HepG2 (cell line): ENCODE data around the gene TMEM132E. TPM values are rescaled to one million over a fixed set of nuclear protein-coding genes. Genes with fewer than 3 reads are reported as not detected.

Experiments
- ATAC-seq: fragments of 200-7000 bp; cut with Tn5 transposase; 3 replicates; pipeline ENCODE4 v1.9.1; 2020; ENCODE audit warnings: mild to moderate bottlenecking, moderate library complexity
- BruUV-seq: library from RNA; stranded (reverse); fragments of 400-500 nt; replicated peaks from 2 replicates; lab custom pipeline; 2021; lab: Mats Ljungman, UMichigan
- CTCF ChIA-PET: fragments of 300-600 bp; formaldehyde crosslinking; extraction: SDS; loops from one replicate; lab custom pipeline; 2021; ENCODE audit warnings: low total read pairs, inconsistent platforms, low intra/inter-chr PET ratio; lab: Yijun Ruan, JAX
- POLR2A ChIA-PET: fragments of 350-600 bp; sonication (Branson Sonifier 250); formaldehyde crosslinking; loops from one replicate; lab custom pipeline; 2020; ENCODE audit warnings: antibody characterized with exemption, inconsistent platforms; lab: Yijun Ruan, JAX
- DNase-seq: peaks from one replicate; pipeline ENCODE4 v3.0.0-alpha.2; 2015; ENCODE audit warnings: low spot score
- FAIRE-seq: peaks from 3 replicates; lab custom pipeline; 2011; peaks lifted over from hg19 to GRCh38; lab: Jason Lieb, UNC
- H2AFZ ChIP-seq: one replicate; pipeline ENCODE4 v1.6.1; 2011; ENCODE audit warnings: low read length, inconsistent platforms
- H3K27ac ChIP-seq: fragments of 300-600 bp; 3 replicates; pipeline ENCODE4 v1.8.0; 2011; ENCODE audit warnings: mixed run types, mild to moderate bottlenecking, mixed read lengths, low read length, inconsistent platforms; ENCODE audit not compliant: insufficient read depth; ENCODE audit errors: extremely low read length
- H3K27me3 ChIP-seq, 2 experiments: fragments of 200-600 bp in 1 of 2; 2 replicates in 1 of 2; 3 replicates in 1 of 2; pipeline versions ENCODE4 v1.6.0 to v1.8.0; 2011; ENCODE audit warnings: low read length in 2 of 2, mild to moderate bottlenecking in 2 of 2, moderate library complexity in 2 of 2, inconsistent platforms in 1 of 2; ENCODE audit not compliant: insufficient read depth in 2 of 2, control insufficient read depth in 1 of 2
- H3K36me3 ChIP-seq, 2 experiments: fragments of 200-600 bp in 1 of 2; replicated peaks in 1 of 2; 2 replicates in 1 of 2; 3 replicates in 1 of 2; pipeline versions ENCODE4 v1.5.1 to v1.8.0; 2011; ENCODE audit warnings: low read length in 2 of 2, inconsistent platforms in 1 of 2; ENCODE audit not compliant: insufficient read depth in 2 of 2, control insufficient read depth in 1 of 2
- H3K4me1 ChIP-seq: 2 replicates; pipeline ENCODE4 v1.5.1; 2012; ENCODE audit warnings: low read length, inconsistent platforms; ENCODE audit not compliant: insufficient read depth
- H3K4me2 ChIP-seq: 2 replicates; pipeline ENCODE4 v1.6.0; 2011; ENCODE audit warnings: low read depth, low read length, inconsistent platforms
- H3K4me3 ChIP-seq, 3 experiments: fragments of 200-600 bp in 1 of 3; sonication (generic), shearing (Covaris generic) in 1 of 3; replicated peaks in 1 of 3; 2 replicates each; pipeline ENCODE4 v1.5.1; 2011 to 2016; ENCODE audit warnings: low read length in 3 of 3, inconsistent platforms in 2 of 3, low read depth in 2 of 3, mild to moderate bottlenecking in 2 of 3, control low read depth in 1 of 3, mixed read lengths in 1 of 3; ENCODE audit not compliant: insufficient read depth in 1 of 3
- H3K79me2 ChIP-seq: one replicate; pipeline ENCODE4 v1.6.1; 2011; ENCODE audit warnings: low read length, inconsistent platforms; ENCODE audit not compliant: insufficient read depth
- H3K9ac ChIP-seq: 2 replicates; pipeline ENCODE4 v1.6.0; 2011; ENCODE audit warnings: mild to moderate bottlenecking, low read depth, low read length, inconsistent platforms; ENCODE audit not compliant: insufficient read depth
- H3K9me3 ChIP-seq: 2 replicates; pipeline ENCODE4 v1.5.1; 2012; ENCODE audit warnings: mild to moderate bottlenecking, low read length
- H4K20me1 ChIP-seq: 2 replicates; pipeline ENCODE4 v1.6.0; 2011; ENCODE audit warnings: inconsistent platforms, mild to moderate bottlenecking, low read length, moderate library complexity; ENCODE audit not compliant: insufficient read depth
- BCL3 ChIP-seq: sonication (generic); formaldehyde crosslinking; IDR thresholded peaks from 2 replicates; pipeline ENCODE4 v1.5.1; 2020; ENCODE audit warnings: mild to moderate bottlenecking, missing genetic modification reagents, moderate library complexity
- BRF2 ChIP-seq: sonication (generic); formaldehyde crosslinking; IDR thresholded peaks from 2 replicates; pipeline ENCODE4 v1.8.1; 2022; ENCODE audit warnings: mild to moderate bottlenecking, missing genetic modification reagents
- CC2D1A ChIP-seq: sonication (generic); formaldehyde crosslinking; IDR thresholded peaks from 2 replicates; pipeline ENCODE4 v1.8.1; 2023; ENCODE audit warnings: mild to moderate bottlenecking, missing genetic modification reagents
- CCAR2 ChIP-seq: fragments of 200-400 bp; formaldehyde crosslinking; optimal IDR thresholded peaks from 2 replicates; pipeline ENCODE3; 2018; ENCODE audit warnings: low read depth, mild to moderate bottlenecking, low read length, moderate library complexity
- FOSL1 ChIP-seq: sonication (generic); formaldehyde crosslinking; IDR thresholded peaks from 2 replicates; pipeline ENCODE4 v1.9.0; 2021; ENCODE audit warnings: missing genetic modification reagents, borderline replicate concordance
- GABPA ChIP-seq, 2 experiments: IDR thresholded peaks; 2 replicates each; pipeline ENCODE4 v1.6.1; 2011 to 2016; ENCODE audit warnings: low read depth in 2 of 2, low read length in 1 of 2, missing biosample characterization in 1 of 2, missing genetic modification characterization in 1 of 2
- IRX3 ChIP-seq: sonication (generic); formaldehyde crosslinking; IDR thresholded peaks from 2 replicates; pipeline ENCODE4 v1.8.1; 2023; ENCODE audit warnings: mild to moderate bottlenecking, low read depth, missing genetic modification reagents, borderline replicate concordance
- MTA3 ChIP-seq: sonication (generic); formaldehyde crosslinking; IDR thresholded peaks from 2 replicates; pipeline ENCODE4 v1.4.0; 2020; ENCODE audit warnings: missing genetic modification reagents
- NFIB ChIP-seq: sonication (generic); formaldehyde crosslinking; IDR thresholded peaks from 2 replicates; pipeline ENCODE4 v1.9.0; 2021; ENCODE audit warnings: missing genetic modification reagents, mild to moderate bottlenecking, borderline replicate concordance
- YEATS2 ChIP-seq: sonication (generic); formaldehyde crosslinking; IDR thresholded peaks from 2 replicates; pipeline ENCODE4 v1.4.0; 2020; ENCODE audit warnings: missing genetic modification reagents, borderline replicate concordance
- ZNF839 ChIP-seq: sonication (generic); formaldehyde crosslinking; IDR thresholded peaks from 2 replicates; pipeline ENCODE4 v1.4.0; 2020; ENCODE audit warnings: missing genetic modification reagents, mild to moderate bottlenecking, borderline replicate concordance
- WGBS: methylation state at CpG from one replicate; pipeline ENCODE4 v1.1.6; 2017; ENCODE audit warnings: low lambda C conversion rate; 5-methylcytosine and 5-hydroxymethylcytosine counted together
- in situ Hi-C: cut with HindIII; loops from 2 replicates; pipeline ENCODE4 v1.10.0; 2017; ENCODE audit warnings: low pct_unique_long_range_greater_than_20kb; ENCODE audit not compliant: extremely low pct_ligation_motif_present
- intact Hi-C: fragments of 100-400 bp; cut with micrococcal nuclease; formaldehyde crosslinking; loops from one replicate; pipeline ENCODE4 v1.10.0; 2022; ENCODE audit not compliant: unreplicated experiment
- polyA plus RNA-seq, 8 experiments: library from polyadenylated mRNA; depleted of rRNA in 3 of 8; stranded (reverse) in 7 of 8; unstranded in 1 of 8; fragments of >200 nt; fragmentation: Illumina TruSeq in 4 of 8; extraction: Trizol in 4 of 8; gene quantifications; 2 replicates each; pipeline versions ENCODE4 v1.2.1 to v1.2.3, GENCODE V29; 2011 to 2016; ENCODE audit warnings: low read depth in 4 of 8, missing spikeins in 1 of 8, mixed read lengths in 1 of 8; ENCODE audit not compliant: insufficient read depth in 1 of 8
- total RNA-seq, 5 experiments: library from RNA; depleted of rRNA; stranded (reverse); fragments of >200 nt; fragmentation: Illumina TruSeq; extraction: Trizol; gene quantifications; 2 replicates each; pipeline ENCODE4 v1.2.3, GENCODE V29; 2016; ENCODE audit warnings: low read depth in 1 of 5
- TF ChIP-seq, protein P1 (sequence below): sonication (generic); formaldehyde crosslinking; conservative IDR thresholded peaks from 2 replicates; pipeline ENCODE4 v1.4.0; 2020; ENCODE audit warnings: missing genetic modification reagents
- TF ChIP-seq, protein P2 (sequence below): IDR thresholded peaks from 2 replicates; pipeline ENCODE4 v1.6.1; 2016; ENCODE audit warnings: low read depth, borderline replicate concordance

TMEM132E gene
- total and polyA plus RNA-seq, 2 of the 13 experiments (the other 11 are each of a cell fraction or from before 2014, with no cell fraction given): not detected

GRCh38 chr17:34673995-34674890 lies 94.9 kb downstream of the TMEM132E start:
- in situ Hi-C loops (no loop called here), intact Hi-C loops (no loop called here)
- TF ChIP-seq ZNF839: no peak
- no peak for TF ChIP-seq FOSL1 (CRISPR knock-in tag)
- no peak for TF ChIP-seq BCL3
- TF ChIP-seq MTA3 (CRISPR knock-in tag): no peak
- TF ChIP-seq GABPA (IDR thresholded peaks at IDR 0.05; ENCODE audit: low read depth, low read length): no peak
- no peak for TF ChIP-seq GABPA (CRISPR knock-in tag; IDR thresholded peaks at IDR 0.05; ENCODE audit: low read depth)
- TF ChIP-seq CCAR2: no peak
- TF ChIP-seq BRF2 (CRISPR knock-in tag): no peak
- no peak for TF ChIP-seq IRX3
- TF ChIP-seq CC2D1A (CRISPR knock-in tag): no peak
- TF ChIP-seq, protein P1, sequence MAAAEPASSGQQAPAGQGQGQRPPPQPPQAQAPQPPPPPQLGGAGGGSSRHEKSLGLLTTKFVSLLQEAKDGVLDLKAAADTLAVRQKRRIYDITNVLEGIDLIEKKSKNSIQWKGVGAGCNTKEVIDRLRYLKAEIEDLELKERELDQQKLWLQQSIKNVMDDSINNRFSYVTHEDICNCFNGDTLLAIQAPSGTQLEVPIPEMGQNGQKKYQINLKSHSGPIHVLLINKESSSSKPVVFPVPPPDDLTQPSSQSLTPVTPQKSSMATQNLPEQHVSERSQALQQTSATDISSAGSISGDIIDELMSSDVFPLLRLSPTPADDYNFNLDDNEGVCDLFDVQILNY (CRISPR knock-in tag): no peak
- TF ChIP-seq NFIB (CRISPR knock-in tag): no peak
- TF ChIP-seq YEATS2: no peak
- TF ChIP-seq, protein P2, sequence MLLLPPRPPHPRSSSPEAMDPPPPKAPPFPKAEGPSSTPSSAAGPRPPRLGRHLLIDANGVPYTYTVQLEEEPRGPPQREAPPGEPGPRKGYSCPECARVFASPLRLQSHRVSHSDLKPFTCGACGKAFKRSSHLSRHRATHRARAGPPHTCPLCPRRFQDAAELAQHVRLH (CRISPR knock-in tag): no peak
- Histone ChIP-seq H3K9me3 (no peaks in the 10 kb centered on the region), H3K27me3 (no peaks in the 10 kb centered on the region; a peak in 2 of 5 replicates), H3K4me2 (no peak overlapping the region), H2AFZ (no peak overlapping the region), H4K20me1 (no peaks in the 10 kb centered on the region), H3K36me3 (no peaks in the 10 kb centered on the region), H3K79me2 (no peaks in the 10 kb centered on the region), H3K4me1 (no peaks in the 10 kb centered on the region), H3K27ac (no peak overlapping the region), H3K4me3 (no peak overlapping the region), H3K9ac (no peak overlapping the region)
- FAIRE-seq (no peak), DNase-seq (no peak), ATAC-seq (no peak)
- no TSS peak for BruUV-seq
- ChIA-PET POLR2A (no interaction called here), CTCF (no interaction called here)
- 2% methylated on average over 7 of the region's 7 CpGs for WGBS
